Myocyte (in vitro differentiated cells): ENCODE results near the gene UGT8. TPM values are rescaled to one million over a fixed set of nuclear protein-coding genes. Genes with fewer than 3 reads are reported as not detected.
"Not testable (repeated sequence)": the region's sequence is repeated elsewhere in the genome, so short reads cannot be mapped to it uniquely, and the experiment has no call there.

Experiments used
- DNase-seq: peaks from one replicate; pipeline ENCODE4 v3.0.0-alpha.2; 2012; ENCODE audit warnings: low read depth
- total RNA-seq: library from RNA; depleted of rRNA; stranded (reverse); fragments of >200 nt; gene quantifications from 2 replicates; pipeline ENCODE4 v1.2.3, GENCODE V29; 2014

UGT8 gene
- total RNA-seq, 1 donor from 2014 or later: not detected

DNA sequence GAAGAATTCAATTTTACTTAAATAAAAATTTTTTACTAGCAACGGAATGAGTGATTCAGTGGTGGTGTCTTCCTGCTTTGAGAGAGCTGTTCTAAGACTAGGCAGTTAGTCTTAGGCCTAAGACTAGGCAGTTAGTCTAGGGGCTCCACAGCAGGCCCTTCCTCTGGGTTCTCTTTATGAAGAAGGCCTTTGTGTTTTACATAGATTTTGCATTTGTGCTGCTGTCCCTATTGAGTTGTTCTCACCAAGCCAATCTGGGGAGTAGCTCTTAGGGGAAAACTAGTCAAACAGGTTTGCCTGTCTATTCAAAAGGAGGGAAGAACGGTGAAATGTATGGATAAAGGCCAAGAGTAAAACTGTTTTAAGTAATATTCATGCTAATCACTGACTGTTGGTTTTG, 7.6 kb downstream of the UGT8 start:
- DNase-seq: no peak

DNA sequence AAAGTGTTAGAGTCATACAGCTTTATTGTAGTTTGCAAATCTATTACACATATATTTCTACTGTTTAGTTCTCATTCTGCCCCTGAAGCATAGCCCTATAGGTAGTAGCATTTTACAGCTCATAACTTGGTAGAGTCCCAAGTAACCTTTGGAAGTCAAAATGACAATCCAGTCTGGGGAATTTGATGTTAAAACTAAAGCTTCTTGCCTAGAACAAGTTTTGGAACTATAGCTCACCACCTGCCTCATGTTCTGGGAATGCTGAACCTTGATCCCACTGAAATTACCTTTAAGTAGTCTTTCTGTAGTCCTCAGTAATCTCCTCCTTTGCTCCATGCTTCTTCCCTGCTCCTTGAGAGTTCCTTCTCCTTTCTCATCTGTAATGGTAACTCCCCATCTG, 8.4 kb downstream of the UGT8 start:
- DNase-seq: no peak

DNA sequence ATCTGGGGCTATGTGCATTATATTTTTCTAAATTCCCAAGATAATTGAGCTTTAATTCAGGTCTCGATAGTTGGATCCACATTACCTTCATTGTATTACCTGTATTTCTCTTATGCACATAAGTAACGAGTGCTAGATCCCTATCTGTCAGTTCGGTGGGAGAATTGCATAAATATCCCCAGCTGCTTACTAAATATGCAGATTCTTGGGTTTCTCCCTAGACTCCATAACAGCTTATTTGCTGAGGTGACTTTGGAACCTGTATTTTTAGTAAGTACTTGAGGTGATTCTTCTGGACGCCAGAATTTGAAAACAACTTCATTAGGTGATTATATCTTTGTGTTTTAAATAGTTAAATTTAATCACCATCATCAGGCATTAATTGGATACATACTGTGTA, 15.0 kb downstream of the UGT8 start:
- no peak for DNase-seq

DNA sequence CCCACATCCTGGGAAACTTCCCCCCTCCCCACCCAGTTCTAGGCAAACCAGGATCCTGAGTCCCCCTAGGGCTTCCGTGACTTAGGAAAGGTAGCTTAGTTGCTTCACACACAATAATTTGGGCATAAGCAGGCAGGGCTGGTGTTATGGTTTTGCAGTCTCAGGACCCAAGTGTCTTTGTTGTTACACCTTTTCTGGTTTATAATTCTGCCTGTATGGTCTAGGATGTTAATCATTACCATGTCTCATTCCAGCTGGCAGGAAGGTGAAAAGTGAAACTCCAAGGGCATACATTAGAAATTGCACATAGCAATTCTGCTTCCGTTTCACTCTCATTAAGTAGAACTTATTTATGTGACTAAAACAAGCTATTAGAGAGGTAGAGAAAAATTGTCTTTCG, 16.8 kb downstream of the UGT8 start:
- DNase-seq: no peak

DNA sequence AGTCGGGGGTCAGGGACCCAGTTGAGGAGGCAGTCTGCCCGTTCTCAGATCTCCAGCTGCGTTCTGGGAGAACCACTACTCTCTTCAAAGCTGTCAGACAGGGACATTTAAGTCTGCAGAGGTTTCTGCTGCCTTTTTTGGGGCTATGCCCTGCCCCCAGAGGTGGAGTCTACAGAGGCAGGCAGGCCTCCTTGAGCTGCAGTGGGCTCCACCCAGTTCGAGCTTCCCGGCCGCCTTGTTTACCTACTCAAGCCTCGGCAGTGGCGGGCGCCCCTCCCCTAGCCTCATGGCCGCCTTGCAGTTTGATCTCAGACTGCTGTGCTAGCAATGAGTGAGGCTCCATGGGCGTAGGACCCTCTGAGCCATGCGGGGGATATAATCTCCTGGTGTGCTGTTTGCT, 17.4 kb downstream of the UGT8 start:
- not testable (repeated sequence) for DNase-seq

DNA sequence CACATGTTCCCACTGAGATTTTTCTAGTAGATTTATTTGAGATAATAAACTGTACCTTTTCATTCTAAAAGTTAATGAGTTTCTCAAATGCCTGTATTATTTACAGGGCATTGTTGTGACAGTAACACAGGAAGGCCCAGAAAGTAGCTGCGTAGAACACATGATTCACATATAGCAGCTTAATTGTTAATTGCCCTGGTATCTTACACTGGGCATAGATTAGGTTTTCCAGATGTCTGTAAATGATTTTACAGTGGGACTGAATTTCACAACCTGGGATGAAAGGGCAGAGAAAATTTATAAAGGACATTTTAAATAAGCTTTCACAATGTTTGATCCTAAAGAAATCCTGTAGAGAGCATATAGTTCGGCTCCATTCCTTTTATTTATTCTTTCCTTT, 27.6 kb downstream of the UGT8 start:
- no peak for DNase-seq

DNA sequence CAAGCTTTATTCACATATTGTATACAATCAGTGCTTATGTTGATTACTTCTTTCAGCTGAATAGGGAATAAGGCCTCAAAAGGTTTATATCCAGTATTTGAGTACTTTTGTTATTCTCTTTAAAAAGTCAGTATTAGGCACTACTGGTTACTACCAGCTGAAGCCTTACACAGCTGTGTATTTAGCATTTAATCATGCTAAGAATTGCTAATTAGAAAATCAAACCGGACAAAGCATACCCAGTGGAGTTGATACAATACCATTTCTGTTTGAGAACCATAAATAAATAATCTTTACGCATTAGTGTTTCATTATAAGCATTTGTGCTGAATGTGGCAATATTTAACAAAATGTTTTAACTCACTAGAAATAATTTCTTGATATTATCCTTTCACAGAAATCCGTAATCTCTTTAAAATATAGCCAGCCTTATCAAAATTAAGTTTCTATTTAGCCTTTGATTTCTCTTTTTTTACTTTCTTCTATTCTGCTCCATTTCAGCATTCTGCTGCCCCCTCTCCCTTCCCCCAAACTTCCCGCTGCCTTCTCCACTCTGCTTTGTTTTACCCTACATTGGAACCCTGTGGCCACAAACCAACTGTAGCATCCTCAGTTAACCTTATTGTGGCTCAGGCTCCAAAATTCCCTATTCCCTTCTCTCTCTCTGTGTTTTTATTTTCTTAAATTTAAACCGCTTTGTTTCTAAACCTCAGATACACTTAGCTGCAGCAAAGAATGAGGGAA, 37.8 kb downstream of the UGT8 start:
- no peak for DNase-seq

DNA sequence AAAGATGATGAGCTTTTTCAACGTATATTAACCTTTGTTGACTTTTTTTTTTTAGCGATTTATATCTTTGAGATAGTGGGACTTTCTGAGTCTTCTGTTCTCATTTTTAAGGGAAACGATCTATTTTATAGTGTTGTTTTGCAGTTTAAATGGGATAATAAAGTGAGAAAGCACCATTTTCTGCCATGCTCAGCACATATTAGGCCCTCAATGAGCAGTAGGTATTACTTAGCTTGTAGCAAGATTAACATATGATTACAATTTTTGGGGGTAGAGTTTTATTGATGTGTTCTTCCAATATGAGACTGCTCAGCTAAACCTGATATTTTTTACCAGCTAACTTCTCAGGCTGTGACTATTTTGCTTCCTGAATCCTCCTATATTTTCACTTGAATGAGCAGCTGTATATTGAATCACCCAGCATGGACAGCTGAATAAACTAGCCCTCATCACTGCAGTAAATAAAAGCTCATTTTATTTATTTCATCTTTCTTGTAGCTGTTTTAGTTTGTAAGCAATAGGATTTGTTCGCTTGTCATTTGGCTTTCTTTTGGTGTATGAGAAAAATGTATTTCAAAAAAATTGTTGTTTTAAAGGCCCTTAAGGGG, 43.7 kb downstream of the UGT8 start:
- peak; percentile 7 for DNase-seq

DNA sequence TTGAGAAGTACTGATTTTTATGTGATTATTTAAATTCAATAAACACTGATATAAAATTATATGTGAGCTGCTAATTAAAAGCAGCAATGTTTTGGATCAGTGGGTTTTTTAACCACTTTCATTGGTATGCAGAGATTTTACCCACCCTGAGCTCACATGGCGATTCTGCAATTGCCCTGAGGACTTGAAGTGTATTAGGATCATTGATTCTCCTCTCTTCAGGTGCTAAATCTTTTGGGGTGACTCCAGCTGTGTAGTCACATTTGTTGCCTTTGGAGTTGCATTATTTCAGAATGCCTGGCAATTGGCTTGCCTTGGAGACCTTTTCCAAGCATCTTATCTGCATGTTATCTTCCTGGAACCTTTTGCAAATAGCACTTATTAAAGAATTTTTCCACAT, 51.3 kb downstream of the UGT8 start:
- no peak for DNase-seq

DNA sequence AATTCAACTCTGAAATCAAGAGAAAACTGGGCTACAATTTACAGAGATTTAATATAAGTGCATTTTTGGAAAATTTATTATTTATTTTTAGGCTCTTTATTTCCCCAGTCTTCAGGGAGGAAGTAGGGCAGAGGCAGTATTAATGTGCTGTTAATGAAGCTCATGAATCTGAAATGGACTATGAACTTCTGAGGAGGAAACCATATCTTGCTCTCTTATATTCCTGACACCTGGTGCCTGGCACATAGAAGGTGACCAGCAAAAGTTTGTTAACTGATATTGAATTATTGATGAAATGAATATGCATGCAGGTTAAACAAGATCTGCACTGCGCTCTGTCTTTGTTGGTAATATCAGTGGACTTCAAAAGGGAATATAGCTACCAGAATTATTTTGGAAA, 55.1 kb downstream of the UGT8 start:
- no peak for DNase-seq

DNA sequence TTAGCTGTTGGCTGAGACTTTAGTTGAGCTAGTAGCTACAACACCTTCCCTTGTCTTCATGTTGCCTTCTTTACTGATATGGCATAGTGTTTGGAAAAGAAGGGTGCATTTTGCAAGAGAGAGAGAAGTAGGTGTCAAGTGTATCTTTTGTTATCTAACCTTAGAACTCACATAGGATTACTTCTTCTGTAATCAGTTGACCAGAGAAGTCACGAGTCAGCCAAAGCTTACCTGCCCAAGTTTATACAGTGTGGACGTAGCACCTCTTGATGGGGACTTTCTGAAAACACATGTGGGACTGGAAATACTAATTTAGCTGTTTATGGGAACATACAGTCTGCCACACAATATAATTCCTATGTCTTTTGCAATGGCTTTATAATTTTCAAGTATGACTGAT, 56.0 kb downstream of the UGT8 start:
- no peak for DNase-seq

DNA sequence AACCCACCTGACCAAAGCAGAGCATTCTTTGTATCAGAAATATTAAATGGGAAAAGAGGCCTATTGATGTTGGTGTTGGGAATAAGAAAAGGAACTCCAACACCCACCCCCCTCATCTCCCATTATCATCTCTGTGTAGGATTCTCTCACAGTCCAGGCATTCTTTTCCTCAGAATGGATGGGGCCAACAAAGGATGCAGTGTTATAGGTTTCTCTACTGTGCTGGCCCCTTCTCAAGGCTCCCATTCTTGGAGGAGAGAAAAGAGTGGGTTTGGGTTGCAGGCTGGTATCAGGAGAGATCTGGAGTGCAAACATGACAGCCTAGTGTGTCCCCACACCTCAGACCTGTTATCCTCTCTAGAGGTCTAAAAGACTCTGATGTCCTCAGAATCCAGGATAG, 59.6 kb downstream of the UGT8 start:
- DNase-seq: no peak

DNA sequence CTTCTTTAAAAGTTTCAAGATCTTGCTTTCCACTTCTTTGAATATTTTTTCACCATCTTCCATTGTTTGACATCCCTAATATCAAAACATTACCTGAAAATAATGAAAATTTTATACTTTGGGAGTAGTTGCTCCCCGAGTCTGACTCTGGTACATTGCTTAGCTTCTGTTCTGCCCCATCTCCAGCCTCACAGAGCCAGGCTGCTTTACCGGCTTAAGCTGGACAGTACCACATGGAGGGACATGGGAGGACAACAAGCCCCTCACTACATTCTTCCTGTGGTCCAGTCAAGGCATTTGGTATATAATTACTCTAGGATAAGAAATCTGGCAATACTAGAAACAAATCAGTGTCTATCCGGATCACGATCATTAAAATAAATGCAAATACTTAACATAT, 60.2 kb downstream of the UGT8 start:
- no peak for DNase-seq

DNA sequence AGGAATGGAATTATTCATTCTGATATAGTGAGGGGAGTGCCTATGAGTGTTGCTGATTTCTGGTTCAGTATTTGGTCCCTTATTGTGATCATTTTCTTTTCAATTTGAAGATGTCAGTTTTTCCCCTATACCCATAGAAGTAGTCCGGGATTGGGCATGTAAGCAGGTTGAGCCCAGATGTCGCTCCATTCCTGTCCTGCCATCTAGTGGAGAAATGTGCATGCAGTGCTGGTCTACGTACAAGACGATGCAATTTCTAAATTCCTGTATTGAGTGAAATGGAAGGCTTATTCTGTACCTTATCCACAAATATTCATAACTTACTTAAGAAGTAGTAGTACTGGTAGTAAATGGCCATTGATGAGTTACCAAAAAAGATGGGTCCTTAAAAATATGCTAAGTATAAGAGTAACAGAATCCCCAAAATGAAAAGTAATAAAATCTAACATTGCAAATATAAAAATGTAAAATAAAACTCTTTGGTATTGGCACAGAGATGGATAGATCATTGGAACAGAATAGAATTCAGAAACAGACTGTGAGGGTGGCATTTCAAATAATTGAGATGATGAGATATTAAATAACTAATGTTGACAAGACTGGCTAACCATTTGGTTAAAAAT, 60.9 kb downstream of the UGT8 start:
- peak; percentile 65 for DNase-seq

DNA sequence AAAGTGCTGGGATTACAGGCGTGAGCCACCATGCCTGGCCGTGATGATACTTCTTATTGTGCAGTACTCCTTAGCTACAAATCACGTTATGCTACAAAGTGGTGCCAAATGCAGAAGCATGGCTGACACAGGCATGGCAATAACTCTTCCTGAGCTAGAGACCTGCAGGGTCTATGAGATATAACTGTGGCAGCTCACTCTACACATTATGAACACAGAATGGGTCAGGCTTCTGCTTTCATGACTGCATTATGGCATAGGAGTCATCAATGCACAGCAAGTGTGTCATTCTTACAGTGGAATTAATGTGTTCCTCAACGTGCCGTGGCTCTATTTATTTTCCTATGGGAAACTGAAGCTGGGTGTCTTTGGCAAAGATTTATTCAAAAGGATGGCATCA, 64.5 kb downstream of the UGT8 start:
- DNase-seq: no peak

DNA sequence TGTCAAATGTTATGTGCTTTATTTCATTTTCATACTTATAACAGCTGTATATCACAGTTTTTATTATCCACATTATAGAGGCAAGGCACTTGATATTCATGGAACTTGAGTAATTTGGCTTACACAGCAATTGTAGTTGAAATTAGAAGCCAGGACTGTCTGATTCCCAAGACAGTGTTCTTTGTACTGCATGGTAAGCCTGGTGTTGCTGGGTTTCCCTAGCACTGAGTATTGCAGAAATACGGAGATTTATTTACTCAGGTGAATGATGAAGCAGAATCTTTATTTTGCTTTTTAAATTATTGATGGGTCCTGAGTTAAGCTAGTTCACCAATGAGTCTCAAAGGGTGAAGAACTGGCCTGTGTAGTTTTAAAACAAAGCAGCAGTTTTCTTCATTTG, 70.0 kb downstream of the UGT8 start:
- DNase-seq: no peak

DNA sequence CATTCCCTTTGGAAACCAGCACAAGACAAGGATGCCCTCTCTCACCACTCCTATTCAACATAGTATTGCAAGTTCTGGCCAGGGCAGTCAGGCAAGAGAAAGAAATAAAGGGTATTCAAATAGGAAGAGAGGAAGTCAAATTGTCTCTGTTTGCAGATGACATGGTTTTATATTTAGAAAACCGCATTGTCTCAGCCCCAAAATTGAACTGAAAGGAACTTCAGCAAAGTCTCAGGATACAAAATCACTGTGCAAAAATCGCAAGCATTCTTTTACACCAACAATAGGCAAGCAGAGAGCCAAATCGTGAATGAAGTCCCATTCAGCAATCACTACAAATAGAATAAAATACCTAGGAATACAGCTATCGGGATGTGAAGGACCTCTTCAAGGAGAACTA, 72.1 kb downstream of the UGT8 start:
- DNase-seq: not testable (repeated sequence)

DNA sequence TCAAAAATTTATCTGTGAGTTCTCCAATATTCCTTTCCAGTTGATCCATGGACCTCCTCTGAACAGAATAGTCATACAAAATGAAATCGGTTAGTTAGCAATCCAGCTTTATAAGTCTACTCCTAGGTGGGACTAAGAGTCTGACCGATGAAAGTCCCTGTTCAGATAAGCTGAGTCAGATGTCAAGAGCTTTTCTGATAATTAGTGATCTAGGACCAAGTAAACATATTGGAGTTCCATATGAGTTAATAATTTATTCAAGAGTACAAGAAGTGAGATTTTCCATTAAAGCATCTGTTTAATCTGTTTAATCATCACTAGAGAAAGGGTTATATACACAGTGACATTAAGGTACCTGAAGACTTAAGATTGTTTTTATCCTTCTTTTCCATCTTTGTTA, 74.7 kb downstream of the UGT8 start:
- DNase-seq: no peak

DNA sequence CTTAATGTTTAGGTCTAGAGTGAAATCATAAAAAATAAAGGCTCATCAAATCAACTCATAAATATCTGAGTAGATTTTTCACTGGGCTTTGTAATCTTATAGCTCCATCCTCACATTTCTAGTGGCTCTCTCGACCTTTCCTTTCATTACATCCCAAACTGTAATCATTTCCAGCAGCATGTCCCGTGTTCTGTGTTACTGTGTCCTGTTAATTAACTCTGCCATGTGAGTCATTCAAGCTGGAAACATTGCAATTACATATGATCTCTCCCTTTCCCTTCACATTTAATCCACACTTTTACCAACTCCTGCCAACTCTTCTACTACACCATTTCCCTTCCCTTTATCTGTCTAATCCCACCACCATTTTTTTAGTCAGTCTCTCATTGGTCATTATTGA, 75.5 kb downstream of the UGT8 start:
- no peak for DNase-seq

DNA sequence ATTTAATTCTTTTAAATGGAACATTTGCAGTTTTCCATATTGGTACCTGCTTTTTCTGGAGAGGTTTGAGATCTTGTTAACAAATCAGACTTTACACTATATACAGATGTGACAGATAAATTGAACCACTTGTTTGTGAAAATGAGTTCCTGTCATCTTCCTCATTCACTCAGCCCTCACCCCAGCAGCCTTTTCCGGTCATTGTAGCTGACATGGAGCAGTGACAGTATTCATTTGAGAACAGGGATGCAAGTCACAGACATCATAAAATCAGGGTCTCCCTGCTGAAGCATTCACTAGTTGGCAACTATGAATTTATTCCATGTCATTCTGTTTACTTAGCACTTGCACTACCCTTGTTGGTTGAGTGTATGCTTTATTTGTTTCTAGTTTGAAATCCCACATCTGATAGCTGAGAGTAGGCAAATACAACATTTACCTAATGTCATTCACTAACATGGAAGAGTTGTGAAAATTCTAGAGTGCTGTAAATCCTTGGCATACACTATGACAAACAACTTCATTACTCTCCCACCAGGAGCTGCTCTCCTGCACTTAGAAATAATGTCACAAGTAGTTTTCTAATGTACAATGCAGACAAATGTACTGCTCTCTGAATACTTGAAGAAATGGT, 78.9 kb downstream of the UGT8 start:
- DNase-seq: no peak

DNA sequence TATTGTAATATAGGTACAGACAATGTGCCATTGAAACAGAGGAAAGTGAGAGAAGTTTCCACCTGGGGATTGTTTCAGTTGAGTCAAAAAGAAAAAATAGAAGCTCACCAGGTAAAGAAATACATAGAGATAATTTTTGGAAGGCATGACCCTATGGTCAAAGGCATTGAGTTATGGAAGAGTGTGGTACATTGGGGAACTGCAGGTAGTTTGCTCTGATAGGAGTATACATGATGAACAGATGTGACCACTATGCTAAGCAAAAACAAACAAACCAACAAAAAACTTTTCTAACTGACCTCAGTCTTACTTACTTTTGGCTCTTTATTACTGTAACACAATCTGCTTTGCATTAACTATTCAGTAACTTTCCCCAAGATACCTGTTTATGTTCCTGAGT, 85.9 kb downstream of the UGT8 start:
- no peak for DNase-seq

DNA sequence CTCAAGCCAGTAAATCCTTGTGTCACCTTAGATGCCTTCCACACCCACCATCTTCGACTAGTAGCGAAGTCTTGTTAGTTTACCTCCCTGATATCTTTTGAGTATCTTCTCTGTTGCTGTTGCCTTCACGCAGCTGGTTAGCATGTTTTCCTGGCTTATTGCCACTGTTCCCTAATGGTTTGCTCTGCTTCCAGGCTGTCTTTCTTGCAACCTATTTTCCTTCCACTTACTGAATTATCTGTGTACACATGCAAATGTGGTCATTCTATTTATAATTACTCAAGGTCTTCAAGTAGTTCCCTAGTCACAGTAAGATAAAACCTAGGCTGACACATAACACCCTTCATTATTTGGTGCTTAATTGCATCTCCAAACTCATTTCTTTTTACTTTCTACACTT, 89.5 kb downstream of the UGT8 start:
- peak; percentile 5 for DNase-seq
